ENCODE measurements around the gene ZSCAN12. TPM values are rescaled to one million over a fixed set of nuclear protein-coding genes. Genes with fewer than 3 reads are reported as not detected.

The ZSCAN12 gene
- total RNA-seq, 1 experiment from 2014 or later: 0.81 TPM

GRCh38 chr6:28436404-28436803 lies 36.9 kb upstream of the ZSCAN12 start (continued):
- no peak for TF ChIP-seq TCF7L2 (IDR thresholded peaks at IDR 0.05; ENCODE audit: borderline replicate concordance, extremely low read depth, insufficient read depth, insufficient read length)
- no peak for TF ChIP-seq POLR2A (IDR thresholded peaks at IDR 0.05; ENCODE audit: borderline replicate concordance, extremely low read depth, insufficient read depth, insufficient read length)
- no peak for TF ChIP-seq CBX3 (IDR thresholded peaks at IDR 0.05; ENCODE audit: low read depth)
- no peak for TF ChIP-seq CTCF (IDR thresholded peaks at IDR 0.05 in 2 of 3, conservative IDR thresholded peaks at IDR 0.05 in 1 of 3; ENCODE audit: borderline replicate concordance in 1 of 3, insufficient read depth in 1 of 3, low read depth in 2 of 3, low read length in 2 of 3)
- TF ChIP-seq SP1 (IDR thresholded peaks at IDR 0.05; ENCODE audit: low read depth): no peak
- TF ChIP-seq, protein P1, sequence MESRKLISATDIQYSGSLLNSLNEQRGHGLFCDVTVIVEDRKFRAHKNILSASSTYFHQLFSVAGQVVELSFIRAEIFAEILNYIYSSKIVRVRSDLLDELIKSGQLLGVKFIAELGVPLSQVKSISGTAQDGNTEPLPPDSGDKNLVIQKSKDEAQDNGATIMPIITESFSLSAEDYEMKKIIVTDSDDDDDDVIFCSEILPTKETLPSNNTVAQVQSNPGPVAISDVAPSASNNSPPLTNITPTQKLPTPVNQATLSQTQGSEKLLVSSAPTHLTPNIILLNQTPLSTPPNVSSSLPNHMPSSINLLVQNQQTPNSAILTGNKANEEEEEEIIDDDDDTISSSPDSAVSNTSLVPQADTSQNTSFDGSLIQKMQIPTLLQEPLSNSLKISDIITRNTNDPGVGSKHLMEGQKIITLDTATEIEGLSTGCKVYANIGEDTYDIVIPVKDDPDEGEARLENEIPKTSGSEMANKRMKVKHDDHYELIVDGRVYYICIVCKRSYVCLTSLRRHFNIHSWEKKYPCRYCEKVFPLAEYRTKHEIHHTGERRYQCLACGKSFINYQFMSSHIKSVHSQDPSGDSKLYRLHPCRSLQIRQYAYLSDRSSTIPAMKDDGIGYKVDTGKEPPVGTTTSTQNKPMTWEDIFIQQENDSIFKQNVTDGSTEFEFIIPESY (IDR thresholded peaks at IDR 0.05; ENCODE audit: extremely low read depth, insufficient replicate concordance, low read length): no peak
- TF ChIP-seq ZNF274 (IDR thresholded peaks at IDR 0.05; ENCODE audit: low read depth, low read length): no peak

- no peaks in the 10 kb centered on the region for H3K36me3 ChIP-seq (ENCODE audit: control insufficient read depth in 1 of 2, insufficient read depth in 2 of 2, low read length in 2 of 2)
- CTCF ChIA-PET: interaction anchor here (0.6 to 1.5 kb wide), 2 partner anchors 61 to 77 kb away, joined by 4 to 7 read pairs; no protein-coding TSS in a partner anchor
- no peak for DNase-seq (ENCODE audit: low read depth, low spot score)
- TF ChIP-seq CTCF (IDR thresholded peaks at IDR 0.05 in 2 of 3, conservative IDR thresholded peaks at IDR 0.05 in 1 of 3; ENCODE audit: borderline replicate concordance in 1 of 3, insufficient read depth in 1 of 3, low read depth in 2 of 3, low read length in 2 of 3): peak in 2 of 3 experiments; percentile 15 to 30; a peak in 1 of 6 replicates
- peak; percentile 31; the same call in 1 of the 2 replicates for TF ChIP-seq RAD21 (IDR thresholded peaks at IDR 0.05; ENCODE audit: low read depth)
- TF ChIP-seq SIN3A (IDR thresholded peaks at IDR 0.05; ENCODE audit: low read depth): no peak
- peak; percentile 12; the same call in 1 of the 2 replicates for TF ChIP-seq EGR1 (IDR thresholded peaks at IDR 0.05; ENCODE audit: low read depth)
- TF ChIP-seq FOSL1 (IDR thresholded peaks at IDR 0.05; ENCODE audit: low read depth): no peak
- no peak for TF ChIP-seq EZH2 (IDR thresholded peaks at IDR 0.05)
- no peak for TF ChIP-seq CBX3 (IDR thresholded peaks at IDR 0.05; ENCODE audit: low read depth)
- TF ChIP-seq MAX (IDR thresholded peaks at IDR 0.05): no peak
- TF ChIP-seq ZFX (IDR thresholded peaks at IDR 0.05): no peak
- no peak for TF ChIP-seq SP1 (IDR thresholded peaks at IDR 0.05; ENCODE audit: low read depth)
- TF ChIP-seq ELF1 (IDR thresholded peaks at IDR 0.05; ENCODE audit: borderline replicate concordance, low read depth): no peak
- TF ChIP-seq, protein P1 (IDR thresholded peaks at IDR 0.05; ENCODE audit: extremely low read depth, insufficient replicate concordance, low read length): no peak
- TF ChIP-seq ZNF274 (IDR thresholded peaks at IDR 0.05; ENCODE audit: low read depth, low read length): no peak
These were observed 33.6 kb upstream of the ZSCAN12 start for GRCh38 chr6:28433119-28433518.

More at GRCh38 chr6:28433119-28433518, 33.6 kb upstream of the ZSCAN12 start:
- RAD21 ChIA-PET (ENCODE audit: low non-redundant PET in 1 of 2, low total read pairs in 2 of 2, uncharacterized antibody in 2 of 2, unreplicated experiment in 2 of 2): no interaction called here
- no peak overlapping the region for H3K4me3 ChIP-seq (replicated peaks in 1 of 2; ENCODE audit: low read depth in 1 of 2, low read length in 2 of 2)
- peak overlapping the region; percentile 0 for H2AFZ ChIP-seq (ENCODE audit: low read depth, low read length, poor library complexity, severe bottlenecking)
- H4K20me1 ChIP-seq (ENCODE audit: insufficient read depth): no peaks in the 10 kb centered on the region
- H3K79me2 ChIP-seq (ENCODE audit: insufficient read depth, low read length): no peaks in the 10 kb centered on the region
- H3K4me1 ChIP-seq (ENCODE audit: control insufficient read depth in 1 of 2, insufficient read depth in 2 of 2, low read length in 2 of 2): no peaks in the 10 kb centered on the region
- intact Hi-C loops (cut with micrococcal nuclease): no loop called here
- H3K27ac ChIP-seq (ENCODE audit: low read depth, low read length): no peak overlapping the region
- H3K4me2 ChIP-seq (ENCODE audit: low read length): no peak overlapping the region
- no TSS peak for BruUV-seq (replicated peaks)
- H3K27me3 ChIP-seq (ENCODE audit: insufficient read depth, low read length): no peaks in the 10 kb centered on the region
- H3K9me2 ChIP-seq (ENCODE audit: insufficient read depth): no peaks in the 10 kb centered on the region
- no peak overlapping the region for H3K9ac ChIP-seq (ENCODE audit: low read length)
- H3K9me3 ChIP-seq (ENCODE audit: control insufficient read depth in 1 of 2, insufficient read depth in 1 of 2, low read depth in 1 of 2, low read length in 2 of 2): no peaks in the 10 kb centered on the region
- ATAC-seq: no peak
- POLR2A ChIA-PET: interaction anchor here (1.0 kb wide), 1 partner anchor 50 kb away, joined by 3 read pairs; no protein-coding TSS in a partner anchor
